Thyroid gland (tissue), 4 donors: ENCODE results near the gene HCN2. TPM values are rescaled to one million over a fixed set of nuclear protein-coding genes. Genes with fewer than 3 reads are reported as not detected.

Source experiments
- DNase-seq, 2 donors: peaks; one replicate each; pipeline ENCODE4 v3.0.0-alpha.2; 2019
- H3K27ac ChIP-seq, 3 donors: fragments of 200-600 bp; sonication (generic); 1 replicate in 2 of 3; 2 replicates in 1 of 3; pipeline ENCODE4 v1.5.1; 2016 to 2019; ENCODE audit warnings: mild to moderate bottlenecking in 1 of 3, moderate library complexity in 1 of 3
- H3K27me3 ChIP-seq: fragments of 200-600 bp; sonication (generic); one replicate; pipeline ENCODE4 v1.5.1; 2019
- H3K36me3 ChIP-seq, 2 donors: fragments of 200-600 bp; sonication (generic); one replicate each; pipeline ENCODE4 v1.5.1; 2016 to 2019
- H3K4me1 ChIP-seq, 2 donors: fragments of 200-600 bp; sonication (generic); one replicate each; pipeline ENCODE4 v1.5.1; 2017 to 2019
- H3K4me3 ChIP-seq, 3 donors: fragments of 200-600 bp; sonication (generic); replicated peaks in 1 of 3; 1 replicate in 2 of 3; 2 replicates in 1 of 3; pipeline ENCODE4 v1.5.1; 2016; ENCODE audit warnings: mild to moderate bottlenecking in 1 of 3
- H3K9me3 ChIP-seq: fragments of 200-600 bp; sonication (generic); one replicate; pipeline ENCODE4 v1.5.1; 2017
- POLR2A ChIP-seq, 2 donors: fragments of 450-650 bp; IDR thresholded peaks; one replicate each; pipeline ENCODE4 v1.6.1; 2017; ENCODE audit warnings: antibody characterized with exemption in 2 of 2, mild to moderate bottlenecking in 2 of 2, moderate library complexity in 1 of 2
- WGBS, 2 donors: methylation state at CpG; one replicate each; pipeline ENCODE4 v1.1.5; 2017; 5-methylcytosine and 5-hydroxymethylcytosine counted together
- intact Hi-C: fragments of 100-400 bp; cut with DNase I; formaldehyde crosslinking; loops from one replicate; pipeline ENCODE4 v1.15.1; 2023
- total RNA-seq, 4 donors: library from RNA; depleted of rRNA; stranded (reverse); fragments of >200 nt; gene quantifications; one replicate each; pipeline ENCODE4 v1.2.3, GENCODE V29; 2016
- TF ChIP-seq, protein P1 (sequence below), 6 experiments: fragments of 200-600 bp in 3 of 6; fragments of 450-650 bp in 3 of 6; sonication (generic) in 3 of 6; IDR thresholded peaks; one replicate each; pipeline ENCODE4 v1.5.1; 2016 to 2019; ENCODE audit warnings: antibody characterized with exemption in 6 of 6, mild to moderate bottlenecking in 2 of 6, inconsistent platforms in 1 of 6, moderate library complexity in 1 of 6

Gene HCN2
- total RNA-seq, 4 donors from 2014 or later: not detected

- no peak for DNase-seq
Observed at GRCh38 chr19:616062-616700, 26.5 kb downstream of the HCN2 start.

GRCh38 chr19:616747-617526, 27.3 kb downstream of the HCN2 start:
- intact Hi-C loops: no loop called here
- H3K27ac ChIP-seq: no peak overlapping the region
- H3K9me3 ChIP-seq: no peaks in the 10 kb centered on the region
- TF ChIP-seq, protein P1, sequence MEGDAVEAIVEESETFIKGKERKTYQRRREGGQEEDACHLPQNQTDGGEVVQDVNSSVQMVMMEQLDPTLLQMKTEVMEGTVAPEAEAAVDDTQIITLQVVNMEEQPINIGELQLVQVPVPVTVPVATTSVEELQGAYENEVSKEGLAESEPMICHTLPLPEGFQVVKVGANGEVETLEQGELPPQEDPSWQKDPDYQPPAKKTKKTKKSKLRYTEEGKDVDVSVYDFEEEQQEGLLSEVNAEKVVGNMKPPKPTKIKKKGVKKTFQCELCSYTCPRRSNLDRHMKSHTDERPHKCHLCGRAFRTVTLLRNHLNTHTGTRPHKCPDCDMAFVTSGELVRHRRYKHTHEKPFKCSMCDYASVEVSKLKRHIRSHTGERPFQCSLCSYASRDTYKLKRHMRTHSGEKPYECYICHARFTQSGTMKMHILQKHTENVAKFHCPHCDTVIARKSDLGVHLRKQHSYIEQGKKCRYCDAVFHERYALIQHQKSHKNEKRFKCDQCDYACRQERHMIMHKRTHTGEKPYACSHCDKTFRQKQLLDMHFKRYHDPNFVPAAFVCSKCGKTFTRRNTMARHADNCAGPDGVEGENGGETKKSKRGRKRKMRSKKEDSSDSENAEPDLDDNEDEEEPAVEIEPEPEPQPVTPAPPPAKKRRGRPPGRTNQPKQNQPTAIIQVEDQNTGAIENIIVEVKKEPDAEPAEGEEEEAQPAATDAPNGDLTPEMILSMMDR (IDR thresholded peaks at IDR 0.05): no peak
- no peak for TF ChIP-seq POLR2A (IDR thresholded peaks at IDR 0.05)
- 93 to 95% methylated on average over 15 to 22 of the region's 58 CpGs for WGBS, 2 donors
- no peak for DNase-seq
- H3K4me1 ChIP-seq: peaks cover 0 to 4% of the 10 kb centered on the region in 2 donors
- no peak overlapping the region for H3K4me3 ChIP-seq
- peaks cover 37 to 43% of the 10 kb centered on the region in 2 donors for H3K36me3 ChIP-seq
- H3K27me3 ChIP-seq: no peaks in the 10 kb centered on the region

More at GRCh38 chr19:616062-616700, 26.5 kb downstream of the HCN2 start:
- Histone ChIP-seq H3K27me3 (no peaks in the 10 kb centered on the region), H3K36me3 (peaks cover 31 to 36% of the 10 kb centered on the region in 2 donors), H3K9me3 (no peaks in the 10 kb centered on the region), H3K4me1 (peaks cover 0 to 4% of the 10 kb centered on the region in 2 donors), H3K4me3 (no peak overlapping the region), H3K27ac (no peak overlapping the region)
- TF ChIP-seq POLR2A (IDR thresholded peaks at IDR 0.05): no peak
- TF ChIP-seq, protein P1 (IDR thresholded peaks at IDR 0.05): no peak
- intact Hi-C loops: no loop called here
- WGBS, 2 donors: 64% methylated on average over 5 of the region's 97 CpGs; no CpG with 5 or more reads in 1 of the 2 donors

DNA sequence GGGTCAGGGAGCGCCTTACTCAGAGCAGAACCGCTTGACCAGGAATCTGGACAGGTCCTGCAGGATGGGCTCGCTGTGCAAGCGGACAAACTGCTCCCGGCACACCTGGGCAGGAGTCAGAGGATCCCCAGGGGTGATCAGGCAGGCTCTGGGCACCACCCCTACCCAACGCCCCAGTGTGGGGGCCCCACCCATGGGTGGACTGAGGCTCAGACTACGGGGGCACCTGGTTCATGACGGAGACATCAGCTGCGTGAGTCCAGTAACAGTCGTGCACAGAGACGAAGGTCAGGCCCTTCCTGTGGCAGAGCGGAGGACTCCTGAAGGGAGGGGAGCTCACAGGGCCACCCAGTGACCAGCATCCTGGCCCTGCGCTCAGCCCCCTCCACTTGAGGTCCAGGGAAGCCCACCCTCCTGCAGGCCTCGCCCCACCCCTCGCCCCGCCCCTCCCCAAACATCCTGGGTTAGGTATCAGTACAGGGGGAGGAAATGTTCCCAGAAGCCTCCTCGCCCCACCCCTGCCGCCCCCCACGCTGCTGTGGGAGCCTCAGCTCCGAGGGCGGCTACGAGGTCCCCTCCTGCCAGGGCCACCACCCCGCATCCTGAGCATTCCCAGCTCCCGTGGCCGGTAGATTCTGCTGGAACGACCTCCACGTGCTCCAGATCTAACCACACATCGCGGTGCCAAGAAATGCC, 28.0 kb downstream of the HCN2 start:
- no peak for TF ChIP-seq POLR2A (IDR thresholded peaks at IDR 0.05)
- TF ChIP-seq, protein P1 (IDR thresholded peaks at IDR 0.05): no peak
- WGBS, 2 donors: 94% methylated on average over 21 of the region's 29 CpGs; no CpG with 5 or more reads in 1 of the 2 donors
- H3K9me3 ChIP-seq: no peaks in the 10 kb centered on the region

DNA sequence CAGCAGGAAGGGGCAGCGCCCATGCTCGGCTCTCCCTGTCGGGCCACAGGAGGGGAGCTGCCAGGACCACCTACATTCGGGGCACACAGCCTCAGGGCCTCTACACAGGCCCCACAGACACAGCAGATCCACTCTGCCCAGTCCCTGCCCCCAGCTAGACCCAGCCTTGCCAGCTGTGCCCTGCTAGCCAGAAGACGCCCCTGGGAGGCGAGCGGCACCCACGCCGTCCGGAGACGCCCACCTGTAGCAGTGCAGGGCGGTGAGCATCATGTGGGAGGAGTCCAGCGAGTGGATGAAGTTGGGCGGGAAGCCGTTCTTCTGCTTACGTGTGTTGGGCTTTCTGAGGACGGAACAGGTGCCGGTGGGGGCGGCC, 28.6 kb downstream of the HCN2 start:
- Histone ChIP-seq H3K27ac (no peak overlapping the region), H3K9me3 (no peaks in the 10 kb centered on the region), H3K4me1 (peaks cover 0 to 4% of the 10 kb centered on the region in 2 donors), H3K36me3 (peaks cover 50 to 51% of the 10 kb centered on the region in 2 donors), H3K27me3 (no peaks in the 10 kb centered on the region), H3K4me3 (no peak overlapping the region)
- no peak for DNase-seq
- intact Hi-C loops: no loop called here
- WGBS, 2 donors: 96 to 100% methylated on average over 4 to 12 of the region's 19 CpGs
- TF ChIP-seq, protein P1 (IDR thresholded peaks at IDR 0.05): no peak
- no peak for TF ChIP-seq POLR2A (IDR thresholded peaks at IDR 0.05)

More for the DNA sequence above, 28.0 kb downstream of the HCN2 start:
- peaks cover 0 to 4% of the 10 kb centered on the region in 2 donors for H3K4me1 ChIP-seq
- H3K4me3 ChIP-seq: no peak overlapping the region
- H3K36me3 ChIP-seq: peaks cover 45 to 47% of the 10 kb centered on the region in 2 donors
- DNase-seq: no peak
- no peak overlapping the region for H3K27ac ChIP-seq
- intact Hi-C loops: no loop called here
- no peaks in the 10 kb centered on the region for H3K27me3 ChIP-seq
